Ascending aorta (tissue), 2 donors: ENCODE results near the gene ATRNL1. TPM values are rescaled to one million over a fixed set of nuclear protein-coding genes. Genes with fewer than 3 reads are reported as not detected.
"Not testable (repeated sequence)": the region's sequence is repeated elsewhere in the genome, so short reads cannot be mapped to it uniquely, and the experiment has no call there.

Experiments
- DNase-seq, 2 donors: peaks; one replicate each; pipeline ENCODE4 v3.0.0-alpha.2; 2019; ENCODE audit warnings: low spot score in 2 of 2
- H3K27ac ChIP-seq, 2 donors: fragments of 200-600 bp; sonication (generic); one replicate each; pipeline ENCODE4 v1.5.1; 2016 to 2017; ENCODE audit warnings: mild to moderate bottlenecking in 1 of 2
- H3K27me3 ChIP-seq: fragments of 200-600 bp; sonication (generic); one replicate; pipeline ENCODE4 v1.5.1; 2017
- H3K36me3 ChIP-seq, 2 donors: fragments of 200-600 bp; sonication (generic); one replicate each; pipeline ENCODE4 v1.5.1; 2016
- H3K4me1 ChIP-seq, 2 donors: fragments of 200-600 bp; sonication (generic); one replicate each; pipeline ENCODE4 v1.5.1; 2016 to 2017; ENCODE audit warnings: mild to moderate bottlenecking in 1 of 2
- H3K4me3 ChIP-seq, 2 donors: fragments of 200-600 bp; sonication (generic); one replicate each; pipeline ENCODE4 v1.5.1; 2016 to 2017; ENCODE audit warnings: mild to moderate bottlenecking in 1 of 2
- H3K9me3 ChIP-seq, 2 donors: fragments of 200-600 bp; sonication (generic); one replicate each; pipeline ENCODE4 v1.5.1; 2016
- intact Hi-C: fragments of 100-400 bp; cut with DNase I; formaldehyde crosslinking; loops from one replicate; pipeline ENCODE4 v1.15.1; 2023
- total RNA-seq: library from RNA; depleted of rRNA; stranded (reverse); fragments of >200 nt; gene quantifications from one replicate; pipeline ENCODE4 v1.1.0, GENCODE V29; 2016
- TF ChIP-seq, protein P1 (sequence below), 3 experiments: fragments of 200-600 bp in 2 of 3; fragments of 450-650 bp in 1 of 3; sonication (generic) in 2 of 3; IDR thresholded peaks; one replicate each; pipeline ENCODE4 v1.5.1; 2016 to 2019; ENCODE audit warnings: antibody characterized with exemption in 3 of 3, mild to moderate bottlenecking in 1 of 3, moderate library complexity in 1 of 3

Gene ATRNL1
- total RNA-seq, 1 donor from 2014 or later = 15.4 TPM

DNA sequence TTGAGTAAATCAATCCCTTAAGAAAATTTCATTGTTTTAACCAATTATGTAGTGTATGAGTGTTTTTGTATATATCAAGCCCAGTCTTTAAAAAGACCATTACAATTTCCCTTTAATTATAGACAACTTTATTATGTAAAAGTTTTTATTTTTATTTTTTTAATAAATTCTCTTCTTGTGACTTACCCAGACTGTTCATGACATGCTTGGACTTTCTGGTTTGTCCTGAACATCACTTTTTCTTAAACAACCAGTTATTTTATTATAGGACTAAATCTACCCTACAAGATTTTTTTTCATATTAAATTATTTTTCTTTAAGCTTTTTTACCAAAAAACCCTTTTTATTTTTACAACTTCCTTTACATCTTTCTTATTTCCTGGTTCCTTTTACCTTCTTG, 410.4 kb downstream of the ATRNL1 start:
- Histone ChIP-seq H3K27me3 (no peaks in the 10 kb centered on the region), H3K27ac (no peak overlapping the region), H3K4me1 (no peaks in the 10 kb centered on the region), H3K36me3 (no peaks in the 10 kb centered on the region), H3K9me3 (no peaks in the 10 kb centered on the region), H3K4me3 (no peak overlapping the region)
- intact Hi-C loops = no loop called here
- DNase-seq = no peak
- TF ChIP-seq, protein P1, sequence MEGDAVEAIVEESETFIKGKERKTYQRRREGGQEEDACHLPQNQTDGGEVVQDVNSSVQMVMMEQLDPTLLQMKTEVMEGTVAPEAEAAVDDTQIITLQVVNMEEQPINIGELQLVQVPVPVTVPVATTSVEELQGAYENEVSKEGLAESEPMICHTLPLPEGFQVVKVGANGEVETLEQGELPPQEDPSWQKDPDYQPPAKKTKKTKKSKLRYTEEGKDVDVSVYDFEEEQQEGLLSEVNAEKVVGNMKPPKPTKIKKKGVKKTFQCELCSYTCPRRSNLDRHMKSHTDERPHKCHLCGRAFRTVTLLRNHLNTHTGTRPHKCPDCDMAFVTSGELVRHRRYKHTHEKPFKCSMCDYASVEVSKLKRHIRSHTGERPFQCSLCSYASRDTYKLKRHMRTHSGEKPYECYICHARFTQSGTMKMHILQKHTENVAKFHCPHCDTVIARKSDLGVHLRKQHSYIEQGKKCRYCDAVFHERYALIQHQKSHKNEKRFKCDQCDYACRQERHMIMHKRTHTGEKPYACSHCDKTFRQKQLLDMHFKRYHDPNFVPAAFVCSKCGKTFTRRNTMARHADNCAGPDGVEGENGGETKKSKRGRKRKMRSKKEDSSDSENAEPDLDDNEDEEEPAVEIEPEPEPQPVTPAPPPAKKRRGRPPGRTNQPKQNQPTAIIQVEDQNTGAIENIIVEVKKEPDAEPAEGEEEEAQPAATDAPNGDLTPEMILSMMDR (IDR thresholded peaks at IDR 0.05) = no peak

DNA sequence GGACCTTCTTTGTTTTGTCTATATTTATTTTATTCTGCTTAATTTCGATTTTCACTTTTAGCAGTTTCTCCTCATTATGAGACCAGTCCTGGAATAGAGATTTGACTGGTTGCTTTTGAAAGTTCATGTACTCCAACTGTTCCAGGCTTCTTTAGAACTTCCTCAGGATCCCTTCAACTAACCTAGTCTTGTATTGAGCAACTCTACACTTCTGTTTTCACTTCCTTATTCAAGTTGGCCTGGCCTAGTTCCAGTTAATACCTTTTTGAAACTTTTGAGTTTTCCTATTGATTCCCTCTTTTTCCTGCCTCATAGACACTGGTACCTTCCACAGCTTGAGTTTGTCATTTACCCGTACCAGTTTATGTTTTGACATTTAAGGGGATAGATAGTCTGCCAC, 421.7 kb downstream of the ATRNL1 start:
- Histone ChIP-seq H3K9me3 (peaks cover 0 to 9% of the 10 kb centered on the region in 2 donors), H3K4me3 (no peak overlapping the region), H3K4me1 (no peaks in the 10 kb centered on the region), H3K36me3 (no peaks in the 10 kb centered on the region), H3K27me3 (no peaks in the 10 kb centered on the region), H3K27ac (no peak overlapping the region)
- DNase-seq = no peak
- intact Hi-C loops = no loop called here
- TF ChIP-seq, protein P1 (IDR thresholded peaks at IDR 0.05) = no peak

DNA sequence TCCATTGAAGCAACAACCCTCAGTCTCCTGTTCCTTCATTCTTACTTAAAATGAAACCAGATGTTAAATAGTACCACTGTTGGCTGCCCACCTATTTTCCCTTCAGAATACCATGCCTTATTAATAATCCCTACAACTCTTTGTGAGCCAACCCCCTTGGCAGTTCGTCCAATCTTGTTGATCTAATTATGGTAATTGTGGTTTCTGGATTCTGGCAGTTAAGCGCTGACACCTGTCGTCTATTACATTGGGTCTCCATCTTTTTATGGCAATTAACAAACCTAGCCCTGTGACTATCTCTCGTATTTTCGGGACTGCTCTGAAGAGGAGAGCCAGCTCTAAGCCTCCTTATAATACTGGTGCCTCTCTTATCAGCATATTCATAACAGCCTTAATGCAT, 432.0 kb downstream of the ATRNL1 start:
- DNase-seq = no peak
- Histone ChIP-seq H3K36me3 (no peaks in the 10 kb centered on the region), H3K27ac (no peak overlapping the region), H3K4me1 (no peaks in the 10 kb centered on the region), H3K27me3 (no peaks in the 10 kb centered on the region), H3K9me3 (peaks cover 5 to 10% of the 10 kb centered on the region in 2 donors), H3K4me3 (no peak overlapping the region)
- TF ChIP-seq, protein P1 (IDR thresholded peaks at IDR 0.05) = no peak
- intact Hi-C loops = no loop called here

DNA sequence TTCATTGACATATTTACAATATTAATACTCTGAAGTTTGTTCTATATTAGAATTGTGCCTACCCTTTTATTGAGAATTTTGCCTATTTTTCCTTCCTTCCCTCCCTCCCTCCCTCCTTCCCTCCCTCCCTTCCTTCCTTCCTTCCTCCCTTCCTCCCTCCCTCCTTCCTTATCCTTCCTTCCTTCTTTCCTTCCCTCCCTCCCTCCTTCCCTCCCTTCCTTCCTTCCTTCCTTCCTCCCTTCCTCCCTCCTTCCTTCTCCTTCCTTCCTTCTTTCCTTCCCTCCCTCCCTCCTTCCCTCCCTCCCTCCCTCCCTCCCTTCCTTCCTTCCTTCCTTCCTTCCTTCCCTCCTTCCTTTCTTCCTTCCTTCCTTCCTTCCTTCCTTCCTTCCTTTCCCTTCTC, 434.5 kb downstream of the ATRNL1 start:
- intact Hi-C loops, H3K27ac ChIP-seq, H3K9me3 ChIP-seq, H3K36me3 ChIP-seq, H3K4me1 ChIP-seq, H3K27me3 ChIP-seq, H3K4me3 ChIP-seq, DNase-seq: not testable (repeated sequence)

DNA sequence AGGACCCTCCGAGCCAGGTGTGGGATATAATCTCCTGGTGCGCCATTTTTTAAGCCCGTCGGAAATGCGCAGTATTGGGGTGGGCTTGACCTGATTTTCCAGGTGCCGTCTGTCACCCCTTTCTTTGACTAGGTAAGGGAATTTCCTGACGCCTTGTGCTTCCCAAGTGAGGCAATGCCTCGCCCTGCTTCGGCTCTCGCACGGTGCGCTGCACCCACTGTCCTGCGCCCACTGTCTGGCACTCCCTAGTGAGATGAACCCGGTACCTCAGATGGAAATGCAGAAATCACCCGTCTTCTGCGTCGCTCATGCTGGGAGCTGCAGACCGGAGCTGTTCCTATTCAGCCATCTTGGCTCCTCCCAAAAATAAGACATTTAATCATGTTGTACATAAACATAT, 443.2 kb downstream of the ATRNL1 start:
- H3K4me3 ChIP-seq, H3K36me3 ChIP-seq, DNase-seq, H3K27ac ChIP-seq, H3K27me3 ChIP-seq, H3K9me3 ChIP-seq, intact Hi-C loops, H3K4me1 ChIP-seq: not testable (repeated sequence)

DNA sequence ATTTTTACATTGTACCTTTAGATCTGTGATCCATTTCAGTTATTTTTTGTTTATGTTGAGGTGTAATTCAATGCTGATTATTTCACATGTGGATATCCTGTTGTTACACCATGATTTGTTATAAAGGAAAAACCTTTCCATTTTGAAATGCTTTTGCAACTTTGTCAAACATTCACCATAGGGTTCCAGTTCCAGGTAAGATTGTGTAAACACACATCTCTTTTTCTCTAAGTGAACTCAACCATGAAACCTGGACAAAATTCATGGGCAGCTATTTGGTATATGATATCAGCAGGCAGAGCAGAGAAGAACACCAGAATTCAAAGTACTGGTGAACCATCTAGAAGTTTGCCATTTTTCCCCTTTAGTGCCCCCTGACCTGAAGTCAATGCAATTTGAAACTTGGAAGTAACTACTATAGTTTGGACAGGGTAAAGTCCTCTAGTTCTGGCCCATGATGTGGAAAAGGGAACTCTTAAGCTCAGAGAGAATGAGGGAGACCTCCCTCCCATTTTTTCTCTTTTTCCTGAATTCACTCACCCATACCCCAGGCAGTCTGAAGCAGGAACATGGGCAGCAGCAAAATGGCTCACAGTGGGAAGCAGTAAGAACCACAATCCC, 446.1 kb downstream of the ATRNL1 start:
- Histone ChIP-seq H3K27ac (no peak overlapping the region), H3K4me3 (no peak overlapping the region), H3K36me3 (no peaks in the 10 kb centered on the region), H3K4me1 (no peaks in the 10 kb centered on the region), H3K9me3 (no peaks in the 10 kb centered on the region), H3K27me3 (no peaks in the 10 kb centered on the region)
- TF ChIP-seq, protein P1 (IDR thresholded peaks at IDR 0.05) = no peak
- intact Hi-C loops = no loop called here
- no peak for DNase-seq

DNA sequence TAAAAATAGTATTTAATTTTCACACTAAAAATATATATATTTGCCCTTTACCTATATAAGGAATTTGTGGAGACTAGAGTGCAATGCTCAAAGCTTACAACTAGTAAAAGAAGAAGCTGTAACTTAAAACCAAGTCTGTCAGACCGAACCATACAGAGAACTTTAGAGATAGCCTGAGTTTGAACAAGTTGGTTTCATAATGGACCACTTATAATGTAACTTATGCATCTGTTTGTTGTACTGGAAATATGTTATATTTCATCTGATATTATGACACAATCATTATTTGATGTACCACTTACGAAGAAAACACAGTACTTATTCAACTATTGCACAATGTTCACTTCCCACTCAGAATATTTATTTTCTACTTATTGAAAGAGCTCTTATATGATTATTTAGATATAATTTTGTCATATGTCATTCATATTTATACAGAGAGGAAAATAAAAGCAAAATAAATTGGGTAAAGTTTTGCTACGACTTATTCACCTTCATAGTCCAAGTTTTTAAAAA, 462.8 kb downstream of the ATRNL1 start:
- intact Hi-C loops = no loop called here
- H3K4me3 ChIP-seq = no peak overlapping the region
- H3K27ac ChIP-seq = no peak overlapping the region
- H3K36me3 ChIP-seq = no peaks in the 10 kb centered on the region
- no peaks in the 10 kb centered on the region for H3K4me1 ChIP-seq
- TF ChIP-seq, protein P1 (IDR thresholded peaks at IDR 0.05) = no peak
- no peak for DNase-seq
- no peaks in the 10 kb centered on the region for H3K27me3 ChIP-seq
- H3K9me3 ChIP-seq = no peaks in the 10 kb centered on the region
